Endothelial cell of umbilical vein (primary cell): Measurements from ENCODE around the gene CSNK1A1. TPM values are rescaled to one million over a fixed set of nuclear protein-coding genes. Genes with fewer than 3 reads are reported as not detected.

Experiments used
- BruUV-seq: library from RNA; stranded (reverse); fragments of 400-500 nt; replicated peaks from 2 replicates; lab custom pipeline; 2021; lab: Mats Ljungman, UMichigan
- CTCF ChIA-PET: fragments of 300-600, 350-600 bp; sonication (Branson Sonifier 250); formaldehyde crosslinking; loops from one replicate; lab custom pipeline; 2021; ENCODE audit warnings: antibody characterized with exemption, inconsistent platforms; lab: Charles Lee
- POLR2A ChIA-PET: fragments of 300-600, 350-600 bp; sonication (Branson Sonifier 250); formaldehyde crosslinking; loops from one replicate; lab custom pipeline; 2021; ENCODE audit warnings: antibody characterized with exemption, inconsistent platforms; lab: Charles Lee
- DNase-seq: peaks from one replicate; pipeline ENCODE4 v3.0.0-alpha.2; 2011; ENCODE audit warnings: low read depth, low spot score
- FAIRE-seq: peaks from 2 replicates; lab custom pipeline; 2011; peaks lifted over from hg19 to GRCh38; lab: Jason Lieb, UNC
- H2AFZ ChIP-seq: 2 replicates; pipeline ENCODE4 v1.6.0; 2012; ENCODE audit warnings: low read depth, low read length, control low read depth, inconsistent platforms
- H3K27ac ChIP-seq: 2 replicates; pipeline ENCODE4 v1.5.1; 2011; ENCODE audit warnings: low read depth, mild to moderate bottlenecking, control low read depth, low read length, moderate library complexity; ENCODE audit not compliant: insufficient read depth
- H3K27me3 ChIP-seq, 2 experiments: 2 replicates each; pipeline versions ENCODE4 v1.6.0 to v1.6.1; 2011; ENCODE audit warnings: low read length in 2 of 2, mixed read lengths in 1 of 2; ENCODE audit not compliant: control insufficient read depth in 2 of 2, insufficient read depth in 2 of 2
- H3K36me3 ChIP-seq, 2 experiments: 2 replicates in 1 of 2; 3 replicates in 1 of 2; pipeline ENCODE4 v1.5.1; 2011; ENCODE audit warnings: low read length in 2 of 2, mild to moderate bottlenecking in 1 of 2, moderate library complexity in 1 of 2; ENCODE audit not compliant: control insufficient read depth in 2 of 2, insufficient read depth in 2 of 2; ENCODE audit errors: extremely low read depth in 1 of 2
- H3K4me1 ChIP-seq: 3 replicates; pipeline ENCODE4 v1.5.1; 2011; ENCODE audit warnings: mild to moderate bottlenecking, low read length; ENCODE audit not compliant: control insufficient read depth, insufficient read depth; ENCODE audit errors: extremely low read depth
- H3K4me2 ChIP-seq: 2 replicates; pipeline ENCODE4 v1.6.1; 2011; ENCODE audit warnings: low read length, control low read depth, mixed read lengths; ENCODE audit not compliant: insufficient read depth
- H3K4me3 ChIP-seq, 3 experiments: fragments of 200-600 bp in 1 of 3; sonication (generic), shearing (Covaris generic) in 1 of 3; replicated peaks in 1 of 3; 2 replicates each; pipeline ENCODE4 v1.5.1; 2011 to 2016; ENCODE audit warnings: control low read depth in 3 of 3, low read length in 3 of 3, mild to moderate bottlenecking in 2 of 3, inconsistent platforms in 1 of 3, low read depth in 1 of 3, moderate library complexity in 1 of 3; ENCODE audit not compliant: insufficient read depth in 1 of 3
- H3K79me2 ChIP-seq: 2 replicates; pipeline ENCODE4 v1.6.0; 2012; ENCODE audit warnings: low read length, inconsistent platforms; ENCODE audit not compliant: control insufficient read depth, insufficient read depth
- H3K9ac ChIP-seq: replicated peaks from 2 replicates; pipeline ENCODE3; 2011; ENCODE audit warnings: low read length, control low read depth; ENCODE audit not compliant: insufficient read depth; ENCODE audit errors: extremely low read depth
- H3K9me1 ChIP-seq: replicated peaks from 3 replicates; pipeline ENCODE4 v1.6.0; 2011; ENCODE audit warnings: mild to moderate bottlenecking, low read length; ENCODE audit not compliant: control insufficient read depth, insufficient read depth; ENCODE audit errors: extremely low read depth
- H3K9me3 ChIP-seq: replicated peaks from 2 replicates; pipeline ENCODE4 v1.5.1; 2012; ENCODE audit warnings: low read length, inconsistent platforms; ENCODE audit not compliant: control insufficient read depth, insufficient read depth
- H4K20me1 ChIP-seq: replicated peaks from 2 replicates; pipeline ENCODE3; 2011; ENCODE audit warnings: mild to moderate bottlenecking, low read length; ENCODE audit not compliant: control insufficient read depth, insufficient read depth; ENCODE audit errors: extremely low read depth
- CTCF ChIP-seq, 2 donors: IDR thresholded peaks; 1 replicate in 1 of 2; 2 replicates in 1 of 2; pipeline ENCODE4 v1.5.1; 2011; ENCODE audit warnings: low read length in 2 of 2, mild to moderate bottlenecking in 2 of 2, moderate library complexity in 2 of 2, control low read depth in 1 of 2, inconsistent platforms in 1 of 2, low read depth in 1 of 2; ENCODE audit not compliant: insufficient read depth in 1 of 2; ENCODE audit errors: extremely low read depth in 1 of 2
- FOS ChIP-seq: IDR thresholded peaks from 2 replicates; pipeline ENCODE4 v1.6.1; 2011; ENCODE audit warnings: mild to moderate bottlenecking, low read length, moderate library complexity, borderline replicate concordance; ENCODE audit not compliant: insufficient read depth
- GATA2 ChIP-seq: IDR thresholded peaks from 2 replicates; pipeline ENCODE4 v1.7.0; 2011; ENCODE audit warnings: low read depth, mild to moderate bottlenecking, moderate library complexity, mixed read lengths, low read length; ENCODE audit not compliant: insufficient read length, insufficient read depth
- JUN ChIP-seq: IDR thresholded peaks from 2 replicates; pipeline ENCODE4 v1.6.1; 2011; ENCODE audit warnings: borderline replicate concordance, low read depth; ENCODE audit not compliant: insufficient read length, insufficient read depth
- MAX ChIP-seq: IDR thresholded peaks from 2 replicates; pipeline ENCODE4 v1.6.1; 2011; ENCODE audit not compliant: insufficient read depth, insufficient read length
- MYC ChIP-seq: IDR thresholded peaks from one replicate; pipeline ENCODE4 v1.6.1; 2011; ENCODE audit warnings: mild to moderate bottlenecking, low read depth, low read length
- POLR2A ChIP-seq: IDR thresholded peaks from 2 replicates; pipeline ENCODE4 v1.6.1; 2012; ENCODE audit warnings: low read depth, mild to moderate bottlenecking, control low read depth, low read length
- POLR2AphosphoS5 ChIP-seq: IDR thresholded peaks from 2 replicates; pipeline ENCODE4 v1.6.1; 2012; ENCODE audit warnings: low read depth, mild to moderate bottlenecking, control low read depth, low read length, moderate library complexity; ENCODE audit not compliant: insufficient read depth
- dilution Hi-C: fragments of 300-500 bp; cut with MboI; formaldehyde crosslinking; loops from one replicate; pipeline ENCODE4 v1.15.0; 2019; ENCODE audit warnings: low sequenced_read_pairs; ENCODE audit not compliant: extremely low pct_ligation_motif_present
- intact Hi-C: fragments of 100-400 bp; cut with micrococcal nuclease; formaldehyde crosslinking; loops from one replicate; pipeline ENCODE4 v1.10.0; 2022
- polyA plus RNA-seq, 4 experiments: library from polyadenylated mRNA; depleted of rRNA in 3 of 4; stranded (reverse) in 3 of 4; unstranded in 1 of 4; fragments of >200 nt; gene quantifications; 2 replicates each; pipeline versions ENCODE4 v1.2.1 to v1.2.3, GENCODE V29; 2011 to 2012; ENCODE audit warnings: missing spikeins in 1 of 4
- total RNA-seq: library from RNA; stranded (reverse); gene quantifications from 2 replicates; pipeline ENCODE4 v1.2.3, GENCODE V29; 2021

CSNK1A1 gene
- total and polyA plus RNA-seq, 2 donors (not counting 3 experiments of a cell fraction or from before 2014, with no cell fraction given): 74.1 to 253 TPM

GRCh38 chr5:149475777-149476176 lies 75.5 kb downstream of the CSNK1A1 start:
- POLR2A ChIA-PET: interaction anchor here (1.0 kb wide), 1 partner anchor 11 kb away, joined by 3 read pairs; no protein-coding TSS in a partner anchor

More at GRCh38 chr5:149475777-149476176, 75.5 kb downstream of the CSNK1A1 start:
- dilution Hi-C loops (no loop called here), intact Hi-C loops (no loop called here)
- H3K4me3 ChIP-seq: no peak overlapping the region
- no peaks in the 10 kb centered on the region for H4K20me1 ChIP-seq
- no TSS peak for BruUV-seq
- CTCF ChIA-PET: interaction anchor here (0.9 to 1.2 kb wide), 5 partner anchors 9 to 41 kb away, joined by 3 to 4 read pairs (median 4); no protein-coding TSS in a partner anchor
- DNase-seq (no peak), FAIRE-seq (no peak)
- TF ChIP-seq GATA2: no peak
- TF ChIP-seq MAX: no peak
- no peak for TF ChIP-seq POLR2A
- no peak for TF ChIP-seq MYC
- no peak for TF ChIP-seq JUN
- TF ChIP-seq CTCF (IDR thresholded peaks at IDR 0.05; ENCODE audit: extremely low read depth in 1 of 2, insufficient read depth in 1 of 2, low read depth in 1 of 2, low read length in 2 of 2): no peak
- no peak for TF ChIP-seq POLR2AphosphoS5
- TF ChIP-seq FOS: no peak
- no peaks in the 10 kb centered on the region for H3K79me2 ChIP-seq
- no peaks in the 10 kb centered on the region for H3K9me1 ChIP-seq
- H3K9ac ChIP-seq: no peak overlapping the region
- H2AFZ ChIP-seq: no peak overlapping the region
- H3K36me3 ChIP-seq: no peaks in the 10 kb centered on the region
- no peak overlapping the region for H3K4me2 ChIP-seq
- no peaks in the 10 kb centered on the region for H3K27me3 ChIP-seq
- no peak overlapping the region for H3K27ac ChIP-seq
- no peaks in the 10 kb centered on the region for H3K9me3 ChIP-seq
- H3K4me1 ChIP-seq: peaks cover 8% of the 10 kb centered on the region
